WTC11 (cell line): ENCODE measurements around the gene PRELID2.

ENCODE experiments used
- TF ChIP-seq, protein P1 (sequence below): fragments of 200-600 bp; IDR thresholded peaks from 2 replicates; pipeline ENCODE4 v1.8.0; 2022; ENCODE audit warnings: antibody characterized with exemption
- TF ChIP-seq, protein P2 (sequence below): fragments of 250-450 bp; sonication (Bioruptor Pico); IDR thresholded peaks from 2 replicates; pipeline ENCODE4 v1.8.0; 2021; ENCODE audit warnings: mild to moderate bottlenecking

DNA sequence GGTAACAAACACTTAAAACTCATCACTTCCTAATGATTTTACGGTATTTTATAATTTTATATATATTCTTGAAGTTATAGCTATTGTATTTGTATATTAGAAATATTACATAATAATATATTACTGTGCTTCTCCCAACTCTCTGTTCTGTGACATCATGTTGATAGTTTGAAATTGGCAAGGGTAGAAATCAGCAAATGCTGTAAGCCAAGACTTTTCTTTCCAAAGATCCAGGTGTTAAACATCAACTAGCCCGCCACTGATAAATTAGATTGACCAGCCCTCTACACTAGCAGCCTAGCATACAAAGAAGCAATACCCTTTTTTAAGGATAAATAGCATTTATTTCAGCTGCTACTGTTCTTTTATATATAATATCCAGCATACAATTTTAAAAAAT lies 122.9 kb downstream of the PRELID2 start:
- TF ChIP-seq, protein P1, sequence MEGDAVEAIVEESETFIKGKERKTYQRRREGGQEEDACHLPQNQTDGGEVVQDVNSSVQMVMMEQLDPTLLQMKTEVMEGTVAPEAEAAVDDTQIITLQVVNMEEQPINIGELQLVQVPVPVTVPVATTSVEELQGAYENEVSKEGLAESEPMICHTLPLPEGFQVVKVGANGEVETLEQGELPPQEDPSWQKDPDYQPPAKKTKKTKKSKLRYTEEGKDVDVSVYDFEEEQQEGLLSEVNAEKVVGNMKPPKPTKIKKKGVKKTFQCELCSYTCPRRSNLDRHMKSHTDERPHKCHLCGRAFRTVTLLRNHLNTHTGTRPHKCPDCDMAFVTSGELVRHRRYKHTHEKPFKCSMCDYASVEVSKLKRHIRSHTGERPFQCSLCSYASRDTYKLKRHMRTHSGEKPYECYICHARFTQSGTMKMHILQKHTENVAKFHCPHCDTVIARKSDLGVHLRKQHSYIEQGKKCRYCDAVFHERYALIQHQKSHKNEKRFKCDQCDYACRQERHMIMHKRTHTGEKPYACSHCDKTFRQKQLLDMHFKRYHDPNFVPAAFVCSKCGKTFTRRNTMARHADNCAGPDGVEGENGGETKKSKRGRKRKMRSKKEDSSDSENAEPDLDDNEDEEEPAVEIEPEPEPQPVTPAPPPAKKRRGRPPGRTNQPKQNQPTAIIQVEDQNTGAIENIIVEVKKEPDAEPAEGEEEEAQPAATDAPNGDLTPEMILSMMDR, result no peak
- TF ChIP-seq, protein P2, sequence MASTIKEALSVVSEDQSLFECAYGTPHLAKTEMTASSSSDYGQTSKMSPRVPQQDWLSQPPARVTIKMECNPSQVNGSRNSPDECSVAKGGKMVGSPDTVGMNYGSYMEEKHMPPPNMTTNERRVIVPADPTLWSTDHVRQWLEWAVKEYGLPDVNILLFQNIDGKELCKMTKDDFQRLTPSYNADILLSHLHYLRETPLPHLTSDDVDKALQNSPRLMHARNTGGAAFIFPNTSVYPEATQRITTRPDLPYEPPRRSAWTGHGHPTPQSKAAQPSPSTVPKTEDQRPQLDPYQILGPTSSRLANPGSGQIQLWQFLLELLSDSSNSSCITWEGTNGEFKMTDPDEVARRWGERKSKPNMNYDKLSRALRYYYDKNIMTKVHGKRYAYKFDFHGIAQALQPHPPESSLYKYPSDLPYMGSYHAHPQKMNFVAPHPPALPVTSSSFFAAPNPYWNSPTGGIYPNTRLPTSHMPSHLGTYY (CRISPR knock-in tag), result no peak
